ENCODE measurements around the gene MAML1. TPM values are rescaled to one million over a fixed set of nuclear protein-coding genes. Genes with fewer than 3 reads are reported as not detected.

The MAML1 gene
- total RNA-seq, 1 experiment from 2014 or later = 42.2 TPM

GRCh38 chr5:179793468-179794139 lies 61.0 kb downstream of the MAML1 start, which contains the start of gene LTC4S:
Gene LTC4S (plus strand): TSS chr5:179793986. CDS start chr5:179794081, 95 bp downstream.
- CTCF ChIA-PET = interaction anchor here (2.9 to 5.7 kb wide), 2 partner anchors 8 to 31 kb away, joined by 13 to 39 read pairs; no protein-coding TSS in a partner anchor
- no peak for DNase-seq (ENCODE audit: low spot score)

GRCh38 chr5:179794171-179794570 lies 61.5 kb downstream of the MAML1 start:
- TF ChIP-seq ZNF232 (CRISPR knock-in tag; IDR thresholded peaks at IDR 0.05) = no peak
- TF ChIP-seq FOXP1 (CRISPR knock-in tag; IDR thresholded peaks at IDR 0.05; ENCODE audit: borderline replicate concordance) = no peak
- TF ChIP-seq MAX (CRISPR knock-in tag; IDR thresholded peaks at IDR 0.05) = no peak
- no peak for TF ChIP-seq GABPB1 (CRISPR knock-in tag; IDR thresholded peaks at IDR 0.05)
- TF ChIP-seq SOX15 (CRISPR knock-in tag; IDR thresholded peaks at IDR 0.05) = no peak
- TF ChIP-seq MLX (CRISPR knock-in tag; IDR thresholded peaks at IDR 0.05) = no peak
- H3K4me3 Mint-ChIP-seq = no peak overlapping the region

More at GRCh38 chr5:179793468-179794139, 61.0 kb downstream of the MAML1 start, which contains the start of gene LTC4S:
- H3K27me3 Mint-ChIP-seq (ENCODE audit: low read depth) = 0 out of 2 replicates have a peak, but pooled peaks cover under 1% of the 10 kb centered on the region
- ATAC-seq = no peak
- TF ChIP-seq ATF3 (CRISPR knock-in tag; conservative IDR thresholded peaks at IDR 0.05) (no peak), ZNF281 (CRISPR knock-in tag; IDR thresholded peaks at IDR 0.05) (no peak)
- POLR2A ChIA-PET = interaction anchor here (0.8 kb wide), 1 partner anchor 18 kb away, joined by 10 read pairs; no protein-coding TSS in a partner anchor
- no peak within 1 kb of the TSS for H3K27ac Mint-ChIP-seq
- H3K9me3 Mint-ChIP-seq = peaks cover 4% of the 10 kb centered on the region; the same call in 1 of the 2 replicates
- H3K4me3 Mint-ChIP-seq = peak within 1 kb of the TSS; percentile 67
- H3K36me3 Mint-ChIP-seq = peaks cover 7% of the 10 kb centered on the region
- peaks cover 18% of the 10 kb centered on the region for H3K4me1 Mint-ChIP-seq

GRCh38 chr5:179794575-179794974 lies 62.0 kb downstream of the MAML1 start:
- CTCF ChIA-PET = interaction anchor here (1.0 to 5.7 kb wide), 2 partner anchors 26 to 32 kb away, joined by 3 to 39 read pairs; no protein-coding TSS in a partner anchor

More at GRCh38 chr5:179794171-179794570, 61.5 kb downstream of the MAML1 start:
- ChIA-PET POLR2A (no interaction called here), CTCF (interaction anchor here (5.7 kb wide), 1 partner anchor 31 kb away, joined by 39 read pairs; no protein-coding TSS in a partner anchor)
- no peak for ATAC-seq
- Mint-ChIP-seq H3K27me3 (ENCODE audit: low read depth) (no peaks in the 10 kb centered on the region), H3K4me1 (peaks cover 18% of the 10 kb centered on the region), H3K36me3 (peaks cover 10% of the 10 kb centered on the region), H3K27ac (no peak overlapping the region), H3K9me3 (peaks cover 3% of the 10 kb centered on the region; the same call in 1 of the 2 replicates)
- DNase-seq (ENCODE audit: low spot score) = no peak

More at GRCh38 chr5:179794575-179794974, 62.0 kb downstream of the MAML1 start:
- Mint-ChIP-seq H3K9me3 (no peaks in the 10 kb centered on the region), H3K4me3 (peak overlapping the region; percentile 67), H3K36me3 (peaks cover 12% of the 10 kb centered on the region), H3K4me1 (peaks cover 18% of the 10 kb centered on the region), H3K27me3 (ENCODE audit: low read depth) (no peaks in the 10 kb centered on the region), H3K27ac (no peak overlapping the region)
- TF ChIP-seq ZNF423 (CRISPR knock-in tag; IDR thresholded peaks at IDR 0.05) (no peak), ZNF121 (CRISPR knock-in tag; IDR thresholded peaks at IDR 0.05) (no peak), RELA (CRISPR knock-in tag; IDR thresholded peaks at IDR 0.05; ENCODE audit: borderline replicate concordance) (no peak), ZNF512 (CRISPR knock-in tag; IDR thresholded peaks at IDR 0.05; ENCODE audit: borderline replicate concordance) (no peak), SP1 (CRISPR knock-in tag; conservative IDR thresholded peaks at IDR 0.05) (no peak), SOX15 (CRISPR knock-in tag; IDR thresholded peaks at IDR 0.05) (no peak), ELF4 (CRISPR knock-in tag; IDR thresholded peaks at IDR 0.05; ENCODE audit: low read depth) (no peak), IRF2 (CRISPR knock-in tag; IDR thresholded peaks at IDR 0.05; ENCODE audit: borderline replicate concordance, low read depth) (no peak), E2F1 (CRISPR knock-in tag; IDR thresholded peaks at IDR 0.05) (no peak), NR3C1 (CRISPR knock-in tag; conservative IDR thresholded peaks at IDR 0.05; ENCODE audit: low read depth) (no peak), ATF3 (CRISPR knock-in tag; conservative IDR thresholded peaks at IDR 0.05) (no peak), PRDM15 (CRISPR knock-in tag; IDR thresholded peaks at IDR 0.05) (no peak)
- POLR2A ChIA-PET = no interaction called here
- DNase-seq (ENCODE audit: low spot score) (no peak), ATAC-seq (no peak)

Measured in WTC11 (cell line).